Prostate gland (tissue), 2 donors: ENCODE measurements around the gene LCP2. TPM values are rescaled to one million over a fixed set of nuclear protein-coding genes. Genes with fewer than 3 reads are reported as not detected.

Experiments
- DNase-seq: peaks from one replicate; pipeline ENCODE4 v3.0.0-alpha.2; 2019; ENCODE audit warnings: low spot score
- H3K27ac ChIP-seq, 2 donors: fragments of 200-600 bp; sonication (generic); 2 replicates each; pipeline ENCODE4 v1.5.1; 2017 to 2019
- H3K27me3 ChIP-seq: fragments of 200-600 bp; sonication (generic); replicated peaks from 2 replicates; pipeline ENCODE4 v1.5.1; 2019; ENCODE audit not compliant: insufficient read depth
- H3K36me3 ChIP-seq, 2 donors: fragments of 200-600 bp; sonication (generic); 1 replicate in 1 of 2; 2 replicates in 1 of 2; pipeline versions ENCODE4 v1.5.1 to v1.8.1; 2017 to 2019
- H3K4me1 ChIP-seq: fragments of 200-600 bp; sonication (generic); replicated peaks from 2 replicates; pipeline ENCODE4 v1.5.1; 2019
- H3K4me3 ChIP-seq, 2 donors: fragments of 200-600 bp; sonication (generic); 2 replicates each; pipeline ENCODE4 v1.5.1; 2017 to 2019
- H3K9me3 ChIP-seq: fragments of 200-600 bp; sonication (generic); 2 replicates; pipeline ENCODE4 v1.5.1; 2017
- CTCF ChIP-seq, 4 experiments: fragments of 200-600 bp in 2 of 4; fragments of 450-650 bp in 2 of 4; sonication (generic) in 2 of 4; IDR thresholded peaks; 1 replicate in 3 of 4; 2 replicates in 1 of 4; pipeline ENCODE4 v1.5.1; 2016 to 2019; ENCODE audit warnings: antibody characterized with exemption in 4 of 4, mild to moderate bottlenecking in 2 of 4, moderate library complexity in 2 of 4
- POLR2A ChIP-seq: fragments of 450-650 bp; IDR thresholded peaks from one replicate; pipeline ENCODE4 v1.6.1; 2016; ENCODE audit warnings: antibody characterized with exemption, mild to moderate bottlenecking
- POLR2AphosphoS5 ChIP-seq: sonication (generic); formaldehyde crosslinking; IDR thresholded peaks from one replicate; pipeline ENCODE4 v1.6.1; 2017; ENCODE audit warnings: antibody characterized with exemption
- WGBS: methylation state at CpG from one replicate; pipeline ENCODE4 v1.1.5; 2018; 5-methylcytosine and 5-hydroxymethylcytosine counted together
- intact Hi-C: fragments of 100-400 bp; cut with DNase I; formaldehyde crosslinking; loops from one replicate; pipeline ENCODE4 v1.14.2; 2022
- total RNA-seq, 2 donors: library from RNA; depleted of rRNA; stranded (reverse); fragments of >200 nt; gene quantifications; one replicate each; pipeline ENCODE4 v1.1.0, GENCODE V29; 2016

LCP2 gene
- total RNA-seq, 2 donors from 2014 or later: 3.3 to 11.3 TPM

GRCh38 chr5:170310256-170310926, 12.8 kb upstream of the LCP2 start:
- no peaks in the 10 kb centered on the region for H3K4me1 ChIP-seq
- no peaks in the 10 kb centered on the region for H3K9me3 ChIP-seq
- DNase-seq: no peak
- 69% methylated on average over 5 of the region's 5 CpGs for WGBS
- intact Hi-C loops: no loop called here
- H3K27me3 ChIP-seq: no peaks in the 10 kb centered on the region
- H3K4me3 ChIP-seq: no peak overlapping the region
- H3K27ac ChIP-seq: no peak overlapping the region
- TF ChIP-seq POLR2A: no peak
- no peak for TF ChIP-seq CTCF (IDR thresholded peaks at IDR 0.05)
- no peak for TF ChIP-seq POLR2AphosphoS5
- no peaks in the 10 kb centered on the region for H3K36me3 ChIP-seq

- H3K9me3 ChIP-seq: no peaks in the 10 kb centered on the region
- H3K27me3 ChIP-seq: no peaks in the 10 kb centered on the region
- H3K27ac ChIP-seq: peak overlapping the region; percentile 37 to 57
- H3K36me3 ChIP-seq: no peaks in the 10 kb centered on the region
- 93% methylated on average over 2 of the region's 2 CpGs for WGBS
- H3K4me1 ChIP-seq: no peaks in the 10 kb centered on the region
- H3K4me3 ChIP-seq: no peak overlapping the region
- no peak for TF ChIP-seq POLR2A
- no peak for TF ChIP-seq POLR2AphosphoS5
- no peak for TF ChIP-seq CTCF (IDR thresholded peaks at IDR 0.05)
- no peak for DNase-seq
- intact Hi-C loops: no loop called here
Measured at GRCh38 chr5:170308686-170309085, 11.1 kb upstream of the LCP2 start.

GRCh38 chr5:170307575-170308465, 10.2 kb upstream of the LCP2 start:
- H3K4me3 ChIP-seq: no peak overlapping the region
- TF ChIP-seq POLR2AphosphoS5 (peak; percentile 69), CTCF (IDR thresholded peaks at IDR 0.05) (no peak)
- H3K27me3 ChIP-seq: no peaks in the 10 kb centered on the region
- intact Hi-C loops: no loop called here
- H3K4me1 ChIP-seq: no peaks in the 10 kb centered on the region
- DNase-seq: peak; percentile 43
- peak overlapping the region; percentile 37 to 57 for H3K27ac ChIP-seq
- H3K36me3 ChIP-seq: no peaks in the 10 kb centered on the region
- H3K9me3 ChIP-seq: no peaks in the 10 kb centered on the region
- 26% methylated on average over 15 of the region's 15 CpGs for WGBS

GRCh38 chr5:170306381-170306831, 8.8 kb upstream of the LCP2 start:
- 67% methylated on average over 5 of the region's 5 CpGs for WGBS
- no peak overlapping the region for H3K4me3 ChIP-seq
- H3K36me3 ChIP-seq: no peaks in the 10 kb centered on the region
- no peak for TF ChIP-seq CTCF (IDR thresholded peaks at IDR 0.05)
- no peak for TF ChIP-seq POLR2AphosphoS5
- TF ChIP-seq POLR2A: no peak
- H3K27me3 ChIP-seq: no peaks in the 10 kb centered on the region
- H3K9me3 ChIP-seq: no peaks in the 10 kb centered on the region
- intact Hi-C loops: no loop called here
- peak overlapping the region in 1 of 2 donors; percentile 37 for H3K27ac ChIP-seq
- DNase-seq: no peak
- H3K4me1 ChIP-seq: no peaks in the 10 kb centered on the region
